H1 (cell line): ENCODE data around the gene RIPOR3. TPM values are rescaled to one million over a fixed set of nuclear protein-coding genes. Genes with fewer than 3 reads are reported as not detected.

Source experiments
- CTCF ChIA-PET: fragments of 300-600 bp; sonication (Branson Sonifier 250); formaldehyde crosslinking; loops from one replicate; lab custom pipeline; 2021; ENCODE audit not compliant: partially characterized antibody; lab: Charles Lee
- POLR2A ChIA-PET: fragments of 300-600 bp; sonication (Branson Sonifier 250); formaldehyde crosslinking; loops from one replicate; lab custom pipeline; 2021; ENCODE audit warnings: inconsistent platforms; ENCODE audit not compliant: partially characterized antibody; lab: Charles Lee
- DNase-seq, 2 experiments: peaks; one replicate each; pipeline versions ENCODE4 v3.0.0 to v3.0.0-alpha.2; 2010 to 2022; ENCODE audit warnings: low spot score in 2 of 2, low read depth in 1 of 2, mixed read lengths in 1 of 2
- FAIRE-seq: peaks from 2 replicates; lab custom pipeline; 2011; peaks lifted over from hg19 to GRCh38; lab: Jason Lieb, UNC
- H2AFZ ChIP-seq: 2 replicates; pipeline ENCODE4 v1.8.1; 2012; ENCODE audit warnings: low read length, inconsistent platforms
- H2AK5ac ChIP-seq: 2 replicates; pipeline ENCODE4 v1.6.1; 2013; ENCODE audit warnings: low read depth, low read length
- H2BK120ac ChIP-seq: replicated peaks from 2 replicates; pipeline ENCODE3; 2013; ENCODE audit warnings: low read depth, low read length, inconsistent platforms
- H2BK12ac ChIP-seq: 2 replicates; pipeline ENCODE4 v1.6.1; 2013; ENCODE audit warnings: low read depth, low read length
- H2BK15ac ChIP-seq: 2 replicates; pipeline ENCODE4 v1.6.1; 2013; ENCODE audit warnings: low read length
- H2BK20ac ChIP-seq: 2 replicates; pipeline ENCODE4 v1.6.1; 2013; ENCODE audit warnings: low read length
- H2BK5ac ChIP-seq: 2 replicates; pipeline ENCODE4 v1.6.1; 2013; ENCODE audit warnings: low read depth, low read length
- H3K14ac ChIP-seq: 2 replicates; pipeline ENCODE4 v1.6.1; 2013; ENCODE audit warnings: inconsistent platforms; ENCODE audit not compliant: insufficient read length
- H3K18ac ChIP-seq: 2 replicates; pipeline ENCODE4 v1.6.1; 2013; ENCODE audit warnings: low read length; ENCODE audit errors: extremely low read depth
- H3K23ac ChIP-seq: 2 replicates; pipeline ENCODE4 v1.6.1; 2013; ENCODE audit warnings: inconsistent platforms; ENCODE audit not compliant: insufficient read length
- H3K23me2 ChIP-seq: 2 replicates; pipeline ENCODE4 v1.6.1; 2013; ENCODE audit warnings: low read depth, low read length
- H3K27ac ChIP-seq: 2 replicates; pipeline ENCODE4 v1.6.1; 2011; ENCODE audit warnings: low read depth, low read length, inconsistent platforms
- H3K27me3 ChIP-seq, 4 experiments: replicated peaks in 1 of 4; 1 replicate in 1 of 4; 2 replicates in 3 of 4; pipeline versions ENCODE4 v1.6.1 to v1.8.1; 2011 to 2013; ENCODE audit warnings: low read length in 3 of 4, mild to moderate bottlenecking in 3 of 4, inconsistent platforms in 2 of 4, mixed read lengths in 2 of 4, moderate library complexity in 1 of 4; ENCODE audit not compliant: control insufficient read depth in 3 of 4, insufficient read depth in 3 of 4; ENCODE audit errors: extremely low read depth in 1 of 4
- H3K36me3 ChIP-seq, 4 experiments: 2 replicates each; pipeline versions ENCODE4 v1.6.1 to v1.8.1; 2011 to 2013; ENCODE audit warnings: mild to moderate bottlenecking in 4 of 4, low read length in 3 of 4, moderate library complexity in 2 of 4, control low read depth in 1 of 4, inconsistent platforms in 1 of 4; ENCODE audit not compliant: insufficient read depth in 4 of 4, control insufficient read depth in 2 of 4
- H3K4ac ChIP-seq: replicated peaks from 2 replicates; pipeline ENCODE3; 2013; ENCODE audit warnings: low read length, low read depth, mixed read lengths, inconsistent platforms; ENCODE audit not compliant: insufficient read length
- H3K4me1 ChIP-seq, 4 experiments: replicated peaks in 1 of 4; 1 replicate in 1 of 4; 2 replicates in 3 of 4; pipeline versions ENCODE4 v1.6.1 to v1.8.1; 2011 to 2013; ENCODE audit warnings: low read length in 3 of 4, inconsistent platforms in 2 of 4, mixed read lengths in 1 of 4; ENCODE audit not compliant: insufficient read depth in 4 of 4, control insufficient read depth in 3 of 4
- H3K4me2 ChIP-seq, 2 experiments: 2 replicates each; pipeline versions ENCODE4 v1.6.1 to v1.8.1; 2011 to 2013; ENCODE audit warnings: low read depth in 2 of 2, low read length in 2 of 2, control low read depth in 1 of 2, inconsistent platforms in 1 of 2, mild to moderate bottlenecking in 1 of 2; ENCODE audit not compliant: insufficient read depth in 1 of 2
- H3K4me3 ChIP-seq, 4 experiments: fragments of 200-600, 300-600 bp in 1 of 4; sonication (generic), shearing (Covaris generic), sonication (Bioruptor Twin) in 1 of 4; 2 replicates each; pipeline versions ENCODE4 v1.5.1 to v1.8.1; 2011 to 2016; ENCODE audit warnings: low read length in 4 of 4, low read depth in 3 of 4, control low read depth in 2 of 4, inconsistent platforms in 2 of 4, mild to moderate bottlenecking in 2 of 4, mixed read lengths in 1 of 4, moderate library complexity in 1 of 4; ENCODE audit not compliant: insufficient read depth in 2 of 4; ENCODE audit errors: extremely low read depth in 1 of 4
- H3K56ac ChIP-seq: replicated peaks from 2 replicates; pipeline ENCODE3; 2013; ENCODE audit warnings: low read depth, mild to moderate bottlenecking, mixed read lengths, low read length, inconsistent platforms; ENCODE audit not compliant: insufficient read length
- H3K79me1 ChIP-seq: 2 replicates; pipeline ENCODE4 v1.6.1; 2013; ENCODE audit warnings: low read depth, low read length, control low read depth
- H3K79me2 ChIP-seq, 2 experiments: 2 replicates each; pipeline versions ENCODE4 v1.6.1 to v1.8.1; 2012 to 2013; ENCODE audit warnings: low read length in 2 of 2, mild to moderate bottlenecking in 2 of 2, inconsistent platforms in 1 of 2; ENCODE audit not compliant: insufficient read depth in 2 of 2, control insufficient read depth in 1 of 2
- H3K9ac ChIP-seq, 4 experiments: replicated peaks in 1 of 4; 1 replicate in 1 of 4; 2 replicates in 3 of 4; pipeline versions ENCODE4 v1.6.1 to v1.8.1; 2011 to 2013; ENCODE audit warnings: low read depth in 3 of 4, low read length in 3 of 4, control low read depth in 2 of 4, mild to moderate bottlenecking in 2 of 4, moderate library complexity in 2 of 4, inconsistent platforms in 1 of 4; ENCODE audit errors: extremely low read depth in 1 of 4
- H3K9me3 ChIP-seq, 2 experiments: 2 replicates each; pipeline versions ENCODE4 v1.6.1 to v1.8.1; 2012 to 2013; ENCODE audit warnings: mild to moderate bottlenecking in 2 of 2, moderate library complexity in 2 of 2, control low read depth in 1 of 2, inconsistent platforms in 1 of 2, low read depth in 1 of 2, low read length in 1 of 2, mixed read lengths in 1 of 2; ENCODE audit not compliant: insufficient read depth in 2 of 2
- H4K20me1 ChIP-seq, 2 experiments: replicated peaks in 1 of 2; 2 replicates each; pipeline versions ENCODE3 to v1.8.1; 2011 to 2013; ENCODE audit warnings: inconsistent platforms in 2 of 2, low read length in 2 of 2, mild to moderate bottlenecking in 1 of 2; ENCODE audit not compliant: insufficient read depth in 2 of 2, control insufficient read depth in 1 of 2
- H4K5ac ChIP-seq: 2 replicates; pipeline ENCODE4 v1.6.1; 2013; ENCODE audit warnings: low read length, low read depth, mixed read lengths, inconsistent platforms; ENCODE audit not compliant: insufficient read length
- H4K8ac ChIP-seq: 2 replicates; pipeline ENCODE4 v1.8.0; 2013; ENCODE audit warnings: mild to moderate bottlenecking, moderate library complexity, low read length, inconsistent platforms; ENCODE audit not compliant: insufficient read depth; ENCODE audit errors: extremely low read depth
- H4K91ac ChIP-seq: replicated peaks from 2 replicates; pipeline ENCODE3; 2013; ENCODE audit warnings: low read length, mixed read lengths, inconsistent platforms; ENCODE audit not compliant: insufficient read length
- BCL11A ChIP-seq, 2 experiments: IDR thresholded peaks; one replicate each; pipeline ENCODE4 v1.6.1; 2011; ENCODE audit warnings: low read depth in 2 of 2, low read length in 2 of 2, mild to moderate bottlenecking in 2 of 2
- CHD2 ChIP-seq: IDR thresholded peaks from 2 replicates; pipeline ENCODE4 v1.6.1; 2012; ENCODE audit warnings: low read length, improper control_type of control experiment
- CREB1 ChIP-seq: IDR thresholded peaks from 2 replicates; pipeline ENCODE4 v1.6.1; 2012; ENCODE audit warnings: inconsistent platforms
- CTBP2 ChIP-seq: IDR thresholded peaks from 2 replicates; pipeline ENCODE4 v1.7.0; 2011; ENCODE audit warnings: borderline replicate concordance, mild to moderate bottlenecking, moderate library complexity, mixed read lengths, low read length; ENCODE audit not compliant: insufficient read depth, insufficient read length
- GABPA ChIP-seq: IDR thresholded peaks from 2 replicates; pipeline ENCODE4 v1.6.1; 2011; ENCODE audit warnings: mild to moderate bottlenecking, low read length, moderate library complexity, borderline replicate concordance; ENCODE audit not compliant: insufficient read depth
- MAFK ChIP-seq: IDR thresholded peaks from 2 replicates; pipeline ENCODE4 v1.6.1; 2012; ENCODE audit warnings: low read depth, mild to moderate bottlenecking, improper control_type of control experiment, low read length
- SIRT6 ChIP-seq: IDR thresholded peaks from one replicate; pipeline ENCODE4 v1.7.1; 2012; ENCODE audit warnings: low read length, inconsistent platforms
- WGBS, 2 experiments: shearing (Covaris generic) in 1 of 2; methylation state at CpG; one replicate each; pipeline versions ENCODE4 v1.1.6 to v1.1.7; 2013 to 2015; ENCODE audit warnings: low lambda C conversion rate in 2 of 2, mixed read lengths in 2 of 2, inconsistent platforms in 1 of 2, low coverage in 1 of 2, missing lambda C conversion rate in 1 of 2; ENCODE audit not compliant: insufficient replicate concordance in 2 of 2, insufficient coverage in 1 of 2, insufficient read length in 1 of 2; ENCODE audit errors: extremely low coverage in 1 of 2, missing lambda C conversion rate in 1 of 2; 5-methylcytosine and 5-hydroxymethylcytosine counted together
- polyA plus RNA-seq, 7 experiments: library from polyadenylated mRNA; depleted of rRNA in 3 of 7; stranded (reverse) in 5 of 7; unstranded in 2 of 7; fragments of >200 nt in 5 of 7; fragments of 200-250 nt in 2 of 7; gene quantifications; 1 replicate in 5 of 7; 2 replicates in 1 of 7; 4 replicates in 1 of 7; pipeline versions ENCODE4 v1.2.1 to v1.2.3, GENCODE V29; 2011 to 2013; ENCODE audit warnings: missing spikeins in 2 of 7, mixed read lengths in 2 of 7
- total RNA-seq: library from RNA; stranded (reverse); fragmentation: NEBNext Ultra II Directional; extraction: Animal tissue kit (Norgen Biotek cat#: 25700); gene quantifications from 2 replicates; pipeline ENCODE4 v1.2.1, GENCODE V29; 2021

Gene RIPOR3
- total and polyA plus RNA-seq, 2 of the 8 experiments (the other 6 are each of a cell fraction or from before 2014, with no cell fraction given), result 3.6 to 4.5 TPM

- H4K8ac ChIP-seq, result no peak overlapping the region
- no peak for DNase-seq
- no peak overlapping the region for H3K9ac ChIP-seq
- no peak overlapping the region for H3K56ac ChIP-seq
- no peak overlapping the region for H2BK12ac ChIP-seq
- no peak overlapping the region for H2AFZ ChIP-seq
- H3K27me3 ChIP-seq, result no peaks in the 10 kb centered on the region
- H3K23me2 ChIP-seq, result no peaks in the 10 kb centered on the region; the same call in 1 of the 2 replicates
- TF ChIP-seq CREB1 (no peak), CTBP2 (no peak), SIRT6 (no peak), BCL11A (IDR thresholded peaks at IDR 0.05; ENCODE audit: low read depth in 2 of 2, low read length in 2 of 2) (no peak), GABPA (no peak), CHD2 (no peak), MAFK (no peak)
- ChIA-PET POLR2A (no interaction called here), CTCF (interaction anchor here (0.9 to 8.9 kb wide), 3 partner anchors 15 to 95 kb away, joined by 4 to 61 read pairs (median 6); no protein-coding TSS in a partner anchor)
- no peak overlapping the region for H3K4ac ChIP-seq
- H4K91ac ChIP-seq, result no peak overlapping the region
- no peaks in the 10 kb centered on the region for H3K79me2 ChIP-seq
- H3K36me3 ChIP-seq, result no peaks in the 10 kb centered on the region
- no peak overlapping the region for H3K18ac ChIP-seq
- no peaks in the 10 kb centered on the region for H3K79me1 ChIP-seq
- H3K4me3 ChIP-seq, result no peak overlapping the region
- no peak overlapping the region for H3K14ac ChIP-seq
- 0 out of 2 replicates have a peak overlapping the region, but pooled peaks have one; percentile 65 for H2AK5ac ChIP-seq
- no peak overlapping the region for H3K27ac ChIP-seq
- H3K9me3 ChIP-seq, result no peaks in the 10 kb centered on the region
- H4K5ac ChIP-seq, result no peak overlapping the region
- H2BK15ac ChIP-seq, result no peak overlapping the region
- peaks cover 0 to 6% (median 4%) of the 10 kb centered on the region in 4 experiments; a peak in 4 of 7 replicates for H3K4me1 ChIP-seq
- H2BK120ac ChIP-seq, result no peak overlapping the region
- H2BK5ac ChIP-seq, result no peak overlapping the region
- no peak overlapping the region for H3K4me2 ChIP-seq
- no peak overlapping the region for H3K23ac ChIP-seq
- FAIRE-seq, result no peak
- whole genome bisulfite sequencing, 2 experiments, result 87% methylated on average over 9 of the region's 9 CpGs; no CpG with 5 or more reads in 1 of the 2 experiments
- H4K20me1 ChIP-seq, result no peaks in the 10 kb centered on the region
- H2BK20ac ChIP-seq, result no peak overlapping the region
Observed at GRCh38 chr20:50721881-50722281, 30.5 kb upstream of the RIPOR3 start.
